ENCODE data around the gene MSANTD1.
A peak's percentile ranks its signal among the peaks of the same experiment; 100 is the strongest.

Gene MSANTD1

DNA sequence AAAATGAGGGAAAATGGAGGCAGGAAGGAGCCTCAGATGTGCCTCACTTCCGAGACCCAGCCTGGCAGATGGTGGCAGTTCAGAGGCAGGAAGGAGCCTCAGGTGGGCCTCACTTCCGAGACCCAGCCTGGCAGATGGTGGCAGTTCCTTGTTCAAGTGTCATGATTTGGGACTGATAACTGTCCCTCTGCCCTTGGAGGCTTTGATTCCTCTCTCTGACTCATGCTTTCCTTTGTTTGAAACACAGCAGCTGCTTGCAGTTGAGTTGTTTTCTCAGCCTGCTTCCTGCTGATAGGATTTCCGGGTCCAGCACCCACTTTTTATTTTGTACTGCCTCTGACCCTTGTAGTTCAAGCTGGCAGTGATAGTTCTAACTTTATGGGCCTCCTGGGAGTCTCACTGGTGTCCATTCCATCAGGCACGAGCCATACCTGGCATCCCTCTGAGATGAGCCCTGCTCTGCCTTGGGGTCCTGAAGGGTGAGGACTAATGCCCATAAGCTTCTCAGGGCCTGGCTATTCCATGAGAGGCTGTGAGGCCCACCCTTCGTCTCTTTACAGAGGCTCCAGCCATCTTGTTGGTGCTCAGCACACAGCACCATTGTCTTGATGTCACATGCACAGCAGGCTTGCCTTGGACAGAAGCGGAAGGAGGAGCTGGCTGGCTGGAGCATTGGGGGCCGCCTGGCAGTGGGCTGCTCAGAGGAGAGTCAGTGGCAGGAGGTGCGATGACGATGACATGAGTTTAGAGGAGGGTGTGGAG, 56.8 kb downstream of the MSANTD1 start:
- peak; percentile 86 for DNase-seq
